ACHN (cell line): ENCODE data around the gene IFI27L2.
A peak's percentile ranks its signal among the peaks of the same experiment; 100 is the strongest.
"Not testable (repeated sequence)": the region's sequence is repeated elsewhere in the genome, so short reads cannot be mapped to it uniquely, and the experiment has no call there.

Experiments
- DNase-seq: peaks from one replicate; pipeline ENCODE4 v3.0.0-alpha.2; 2015
- in situ Hi-C: cut with HindIII; loops from 2 replicates; pipeline ENCODE4 v1.10.0; 2017; ENCODE audit warnings: low sequenced_read_pairs, low pct_ligation_motif_present, low pct_unique_long_range_greater_than_20kb

IFI27L2 gene

DNA sequence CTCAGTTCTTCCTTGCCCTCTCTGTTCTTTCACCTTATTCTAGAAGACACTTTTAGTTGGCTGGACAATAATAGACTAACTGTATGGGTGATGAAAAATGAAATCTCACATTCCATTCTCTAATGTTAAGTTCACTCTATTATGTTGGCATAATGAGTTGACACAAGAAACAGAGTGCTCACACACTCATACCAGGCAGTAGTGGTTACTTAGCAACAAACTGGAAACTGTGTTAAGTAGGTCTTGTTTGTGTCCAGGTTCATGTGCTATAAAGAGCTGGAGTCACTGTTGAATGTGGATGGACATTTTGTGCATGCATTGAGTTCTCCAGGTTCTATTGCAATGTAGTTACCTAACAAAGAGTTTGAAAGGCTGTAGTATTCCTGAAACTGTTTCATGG lies 27.8 kb upstream of the IFI27L2 start:
- in situ Hi-C loops = no loop called here
- no peak for DNase-seq

DNA sequence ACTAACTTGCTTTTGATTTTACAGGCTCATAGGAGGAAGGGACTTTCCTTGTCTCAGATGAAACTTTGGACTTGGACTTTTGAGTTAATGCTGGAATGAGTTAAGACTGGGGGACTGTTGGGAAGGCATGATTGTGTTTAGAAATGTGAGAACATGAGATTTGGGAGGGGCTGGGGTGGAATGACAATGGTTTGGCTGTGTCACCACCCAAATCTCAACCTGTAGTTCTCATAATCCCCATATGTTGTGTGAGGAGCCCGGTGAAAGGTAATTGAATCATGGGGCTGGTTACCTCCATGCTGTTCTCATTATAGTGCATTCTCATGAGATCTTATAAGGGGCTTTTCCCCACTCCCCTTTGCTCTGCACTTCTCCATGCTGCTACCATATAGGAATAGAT lies 26.7 kb upstream of the IFI27L2 start:
- DNase-seq, in situ Hi-C loops: not testable (repeated sequence)

DNA sequence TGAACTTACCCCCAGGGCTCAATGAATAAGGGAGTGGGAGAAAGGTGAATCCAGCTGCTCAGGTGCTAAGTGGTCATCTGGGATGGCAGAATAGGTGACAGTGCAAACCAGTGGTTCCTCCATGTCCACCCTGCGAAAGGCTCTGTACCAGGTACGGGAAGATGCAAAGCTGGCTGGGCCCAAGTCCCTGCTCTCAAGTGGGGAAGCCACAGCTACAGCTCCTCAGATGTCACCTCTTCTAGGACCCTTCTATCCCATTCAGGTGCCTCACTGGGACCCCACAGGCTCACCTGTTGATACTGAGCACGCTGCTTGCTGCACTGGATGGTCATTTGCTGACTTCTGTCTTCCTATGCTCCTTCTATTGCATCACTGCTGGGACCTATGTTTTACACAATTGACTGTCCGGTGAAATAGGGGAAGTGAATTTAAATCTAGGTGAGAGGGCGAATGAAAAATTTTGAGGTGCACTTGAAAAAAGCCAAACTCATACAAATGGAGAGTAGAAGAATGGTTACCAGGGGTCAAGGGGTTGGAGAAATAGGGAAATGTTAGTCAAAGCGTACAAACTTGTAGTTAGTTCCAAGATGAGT lies 24.4 kb upstream of the IFI27L2 start:
- no peak for DNase-seq
- in situ Hi-C loops = no loop called here

- no peak for DNase-seq
- in situ Hi-C loops = no loop called here
These were observed 23.3 kb upstream of the IFI27L2 start for GRCh38 chr14:94152676-94153075.

- in situ Hi-C loops = no loop called here
- DNase-seq = no peak
These were observed 16.6 kb upstream of the IFI27L2 start for GRCh38 chr14:94145902-94146527.

- in situ Hi-C loops = no loop called here
These were observed 15.4 kb upstream of the IFI27L2 start for GRCh38 chr14:94144765-94145164.

DNA sequence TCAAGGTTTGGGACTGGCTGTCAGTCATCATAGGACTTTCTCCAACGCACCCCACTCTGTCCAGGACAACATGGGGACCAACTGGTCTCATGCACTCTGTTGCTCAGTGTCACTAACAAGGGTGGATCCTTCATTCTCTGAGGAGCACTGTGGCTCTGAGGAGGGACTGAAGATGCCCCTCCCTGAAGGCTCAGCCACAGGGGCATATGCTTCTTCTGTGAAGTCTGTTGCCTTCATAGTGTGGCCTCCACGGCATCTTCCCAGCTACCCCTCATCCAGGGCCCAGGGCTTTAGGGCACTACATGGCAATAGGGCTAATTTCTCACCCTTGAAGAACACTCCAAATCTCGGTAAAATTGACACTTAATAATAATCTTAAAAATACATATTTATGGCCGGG lies 14.3 kb upstream of the IFI27L2 start:
- in situ Hi-C loops = no loop called here

More at GRCh38 chr14:94144765-94145164, 15.4 kb upstream of the IFI27L2 start:
- DNase-seq = no peak

GRCh38 chr14:94143239-94143638 lies 13.8 kb upstream of the IFI27L2 start:
- DNase-seq = peak; percentile 33
- in situ Hi-C loops = no loop called here

More for the DNA sequence above, 14.3 kb upstream of the IFI27L2 start:
- DNase-seq = no peak

DNA sequence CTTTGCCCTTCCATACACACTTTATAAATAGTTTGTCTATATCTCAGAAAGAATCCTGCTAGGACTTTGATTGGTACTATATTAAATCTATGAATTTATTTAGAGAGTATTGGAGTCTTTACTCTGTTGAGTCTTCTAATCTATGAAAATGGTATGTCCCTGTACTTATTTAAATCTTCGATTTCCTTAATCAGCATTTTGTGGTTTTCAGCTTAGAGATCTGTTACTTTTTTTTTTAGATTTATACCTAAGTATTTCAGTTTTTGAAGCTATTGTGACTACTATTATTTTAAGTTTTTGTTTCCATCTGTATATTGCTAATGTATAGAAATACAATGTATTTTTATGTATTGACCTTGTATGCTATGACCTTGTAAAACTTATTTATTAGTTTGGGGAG lies 13.4 kb upstream of the IFI27L2 start:
- DNase-seq = no peak
- in situ Hi-C loops = no loop called here

DNA sequence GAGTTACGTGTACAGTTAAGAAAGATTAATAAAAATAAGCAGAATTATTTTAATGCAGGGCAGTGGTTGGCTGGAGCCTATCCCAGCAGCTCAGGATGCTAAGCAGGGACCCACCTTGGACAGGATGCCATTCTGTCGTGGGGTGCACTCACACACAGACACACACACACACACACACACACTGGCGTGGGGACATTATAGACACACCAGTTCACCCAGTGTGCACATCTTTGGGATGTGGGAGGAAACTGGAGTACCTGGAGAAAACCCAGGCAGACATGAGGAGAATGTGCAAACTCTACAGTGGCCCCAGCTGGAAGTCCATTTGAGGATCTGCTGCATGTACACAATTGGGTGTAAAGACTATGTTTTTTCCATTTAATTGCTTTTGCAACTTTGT lies 12.8 kb upstream of the IFI27L2 start:
- in situ Hi-C loops = no loop called here
- DNase-seq = no peak

DNA sequence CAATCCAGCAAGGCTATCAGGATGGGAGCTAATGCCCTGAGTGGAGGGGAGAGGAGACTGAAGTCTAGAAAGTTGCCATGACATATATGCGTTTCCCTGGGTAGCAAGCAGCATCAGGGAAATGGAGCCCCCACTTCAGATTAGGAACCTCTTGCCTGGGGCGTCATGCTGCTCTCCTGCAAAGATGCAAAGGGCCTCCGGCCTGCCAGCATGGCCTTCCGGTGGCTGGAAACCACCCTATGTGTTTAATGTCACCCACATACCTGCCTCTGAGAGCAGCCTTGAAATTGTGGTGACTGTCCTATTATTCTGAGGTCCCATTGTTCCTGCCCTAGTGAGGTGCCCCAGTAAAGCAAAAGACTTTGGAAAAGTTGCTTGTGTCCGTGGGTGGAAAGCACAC lies 10.0 kb upstream of the IFI27L2 start:
- in situ Hi-C loops = no loop called here

DNA sequence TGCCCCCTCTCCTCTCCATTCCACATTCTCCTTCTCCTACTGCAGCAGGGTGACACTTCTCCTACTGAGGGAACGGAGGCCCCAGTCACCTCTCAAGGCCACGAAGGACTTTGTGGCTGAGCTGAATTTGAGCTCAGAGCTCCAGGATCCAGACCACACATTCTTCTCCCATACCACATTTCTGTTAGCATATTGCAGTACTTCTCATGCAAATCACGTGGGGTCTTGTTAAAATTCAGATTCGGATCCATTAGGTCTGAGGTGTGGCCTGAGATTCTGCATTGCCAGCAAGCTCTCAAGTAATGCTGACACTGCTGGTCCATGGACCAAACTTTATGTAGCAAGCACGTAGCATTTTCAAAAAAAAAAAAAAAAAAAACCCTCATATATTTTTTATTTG lies 9.6 kb upstream of the IFI27L2 start:
- in situ Hi-C loops = no loop called here

More for the DNA sequence above, 10.0 kb upstream of the IFI27L2 start:
- no peak for DNase-seq

GRCh38 chr14:94138251-94138650 lies 8.8 kb upstream of the IFI27L2 start:
- in situ Hi-C loops = no loop called here
- no peak for DNase-seq

More for the DNA sequence above, 9.6 kb upstream of the IFI27L2 start:
- DNase-seq = no peak

- in situ Hi-C loops = no loop called here
- peak; percentile 85 for DNase-seq
These were observed 7.3 kb upstream of the IFI27L2 start for GRCh38 chr14:94136575-94137331.

DNA sequence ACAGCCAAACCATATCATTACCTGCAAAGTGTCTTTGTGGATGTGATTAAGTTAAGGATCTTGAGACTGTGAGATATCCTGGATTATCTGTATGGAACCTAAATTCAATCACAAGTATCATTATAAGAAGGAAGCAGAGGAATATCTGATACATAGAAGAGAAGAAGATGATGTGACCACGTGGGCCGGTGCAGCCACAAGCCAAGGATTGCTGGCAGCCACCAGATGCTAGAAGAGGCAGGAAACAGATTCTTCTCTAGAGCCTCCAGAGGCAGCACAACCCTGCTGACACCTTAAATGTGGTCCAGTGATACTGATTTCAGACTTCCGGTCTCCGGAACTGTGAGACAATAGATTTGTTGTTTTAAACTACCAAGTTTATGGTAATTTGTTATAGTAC lies 6.1 kb upstream of the IFI27L2 start:
- no peak for DNase-seq
- in situ Hi-C loops = no loop called here

DNA sequence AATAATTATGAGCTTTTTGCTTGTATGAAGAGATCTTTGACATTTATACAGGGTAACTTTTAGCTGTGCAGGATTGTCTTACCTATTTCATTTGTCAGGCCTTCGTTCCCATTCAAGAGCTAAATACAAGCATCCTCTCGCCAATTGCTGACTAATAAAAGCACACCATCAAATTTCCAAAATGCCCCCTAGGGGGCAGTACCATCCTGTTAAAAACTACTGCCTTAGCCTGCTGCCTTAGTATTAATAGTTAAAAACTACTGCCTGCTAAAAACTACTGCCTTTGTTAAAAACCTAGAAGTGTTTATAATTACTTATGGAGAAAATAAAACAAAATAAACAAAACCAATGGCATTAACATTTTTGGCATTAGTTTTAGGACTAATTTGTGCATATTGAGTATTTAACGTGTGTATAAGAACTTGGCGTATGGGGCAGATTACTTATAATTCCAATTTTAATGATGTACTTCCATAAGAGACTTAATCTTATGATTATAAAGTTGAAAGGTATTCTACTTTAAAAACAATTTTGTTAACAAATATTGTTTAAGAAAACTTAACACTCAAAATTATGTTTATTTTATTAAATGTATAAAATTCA lies 3.0 kb upstream of the IFI27L2 start:
- peak; percentile 66 for DNase-seq
- in situ Hi-C loops = no loop called here

- peak; percentile 64 for DNase-seq
- in situ Hi-C loops = no loop called here
These were observed 482 bp upstream of the IFI27L2 start for GRCh38 chr14:94129758-94130414.

- in situ Hi-C loops = no loop called here
- DNase-seq = no peak
These were observed 1.1 kb downstream of the IFI27L2 start for GRCh38 chr14:94128216-94128839.
